HepG2 (cell line): ENCODE measurements around the gene PGA4. TPM values are rescaled to one million over a fixed set of nuclear protein-coding genes. Genes with fewer than 3 reads are reported as not detected.
A peak's percentile ranks its signal among the peaks of the same experiment; 100 is the strongest.

Experiments used
- CBX2 ChIP-seq, 2 experiments: fragments of 200-600 bp in 1 of 2; sonication (generic); formaldehyde crosslinking in 1 of 2; IDR thresholded peaks; 2 replicates each; pipeline versions ENCODE4 v1.7.0 to v1.8.1; 2018 to 2022; ENCODE audit warnings: low read depth in 2 of 2, low read length in 1 of 2, mild to moderate bottlenecking in 1 of 2, missing genetic modification reagents in 1 of 2
- FOXO1 ChIP-seq: sonication (generic); formaldehyde crosslinking; IDR thresholded peaks from 2 replicates; pipeline ENCODE4 v1.4.0; 2020; ENCODE audit warnings: missing genetic modification reagents
- HOMEZ ChIP-seq: IDR thresholded peaks from 2 replicates; pipeline ENCODE4 v1.6.1; 2016; ENCODE audit warnings: low read depth
- KDM1A ChIP-seq: IDR thresholded peaks from 2 replicates; pipeline ENCODE4 v1.6.1; 2016; ENCODE audit warnings: missing compliant biosample characterization
- KDM2A ChIP-seq: sonication (generic); formaldehyde crosslinking; IDR thresholded peaks from 2 replicates; pipeline ENCODE4 v1.4.0; 2020; ENCODE audit warnings: low read depth, missing genetic modification reagents, borderline replicate concordance
- MXD4 ChIP-seq: IDR thresholded peaks from 2 replicates; pipeline ENCODE4 v1.6.1; 2016; ENCODE audit warnings: mild to moderate bottlenecking, missing biosample characterization, missing genetic modification reagents
- ONECUT2 ChIP-seq: sonication (generic); formaldehyde crosslinking; IDR thresholded peaks from 2 replicates; pipeline ENCODE4 v1.4.0; 2020; ENCODE audit warnings: missing genetic modification reagents
- SOX5 ChIP-seq: IDR thresholded peaks from 2 replicates; pipeline ENCODE4 v1.6.1; 2016; ENCODE audit warnings: borderline replicate concordance
- TBX2 ChIP-seq: sonication (generic); formaldehyde crosslinking; IDR thresholded peaks from 2 replicates; pipeline ENCODE4 v1.5.0; 2020; ENCODE audit warnings: missing genetic modification reagents, mild to moderate bottlenecking, borderline replicate concordance
- TOPORS ChIP-seq: sonication (generic); formaldehyde crosslinking; IDR thresholded peaks from 2 replicates; pipeline ENCODE4 v1.8.0; 2023; ENCODE audit warnings: mild to moderate bottlenecking, missing genetic modification reagents
- ZBTB7A ChIP-seq: sonication (generic); formaldehyde crosslinking; IDR thresholded peaks from 2 replicates; pipeline ENCODE4 v1.8.0; 2022; ENCODE audit warnings: mild to moderate bottlenecking, missing genetic modification reagents
- ZNF207 ChIP-seq: fragments of 450-650 bp; IDR thresholded peaks from 2 replicates; pipeline ENCODE4 v1.6.1; 2016; ENCODE audit warnings: antibody characterized with exemption, borderline replicate concordance
- ZNF292 ChIP-seq: sonication (generic); formaldehyde crosslinking; IDR thresholded peaks from 2 replicates; pipeline ENCODE4 v1.8.1; 2022; ENCODE audit warnings: mild to moderate bottlenecking, low read depth, missing genetic modification reagents, borderline replicate concordance
- ZNF333 ChIP-seq: sonication (generic); formaldehyde crosslinking; IDR thresholded peaks from 2 replicates; pipeline ENCODE4 v1.4.0; 2020; ENCODE audit warnings: mild to moderate bottlenecking, missing genetic modification reagents, borderline replicate concordance
- ZNF335 ChIP-seq: sonication (generic); formaldehyde crosslinking; IDR thresholded peaks from 2 replicates; pipeline ENCODE4 v1.4.0; 2020; ENCODE audit warnings: missing genetic modification reagents
- ZNF34 ChIP-seq: sonication (generic); formaldehyde crosslinking; IDR thresholded peaks from 2 replicates; pipeline ENCODE4 v1.4.0; 2020; ENCODE audit warnings: mild to moderate bottlenecking, missing genetic modification reagents, borderline replicate concordance
- ZNF562 ChIP-seq: sonication (generic); formaldehyde crosslinking; IDR thresholded peaks from 2 replicates; pipeline ENCODE4 v1.8.0; 2022; ENCODE audit warnings: missing genetic modification reagents, borderline replicate concordance
- ZNF567 ChIP-seq: sonication (generic); formaldehyde crosslinking; IDR thresholded peaks from 2 replicates; pipeline ENCODE4 v1.8.1; 2023; ENCODE audit warnings: mild to moderate bottlenecking, missing genetic modification reagents, borderline replicate concordance
- ZNF607 ChIP-seq: sonication (generic); formaldehyde crosslinking; IDR thresholded peaks from 2 replicates; pipeline ENCODE4 v1.5.1; 2020; ENCODE audit warnings: missing genetic modification reagents, mild to moderate bottlenecking, borderline replicate concordance
- ZNF7 ChIP-seq: IDR thresholded peaks from 2 replicates; pipeline ENCODE4 v1.6.1; 2016; ENCODE audit warnings: missing biosample characterization, missing genetic modification reagents
- ZNF768 ChIP-seq: sonication (generic); formaldehyde crosslinking; IDR thresholded peaks from 2 replicates; pipeline ENCODE4 v1.4.0; 2020; ENCODE audit warnings: missing genetic modification reagents
- polyA plus RNA-seq, 8 experiments: library from polyadenylated mRNA; depleted of rRNA in 3 of 8; stranded (reverse) in 7 of 8; unstranded in 1 of 8; fragments of >200 nt; fragmentation: Illumina TruSeq in 4 of 8; extraction: Trizol in 4 of 8; gene quantifications; 2 replicates each; pipeline versions ENCODE4 v1.2.1 to v1.2.3, GENCODE V29; 2011 to 2016; ENCODE audit warnings: low read depth in 4 of 8, missing spikeins in 1 of 8, mixed read lengths in 1 of 8; ENCODE audit not compliant: insufficient read depth in 1 of 8
- total RNA-seq, 5 experiments: library from RNA; depleted of rRNA; stranded (reverse); fragments of >200 nt; fragmentation: Illumina TruSeq; extraction: Trizol; gene quantifications; 2 replicates each; pipeline ENCODE4 v1.2.3, GENCODE V29; 2016; ENCODE audit warnings: low read depth in 1 of 5
- TF ChIP-seq, protein P1 (sequence below): sonication (generic); formaldehyde crosslinking; IDR thresholded peaks from 2 replicates; pipeline ENCODE4 v1.4.0; 2020; ENCODE audit warnings: missing genetic modification reagents
- TF ChIP-seq, protein P2 (sequence below): sonication (generic); formaldehyde crosslinking; conservative IDR thresholded peaks from 2 replicates; pipeline ENCODE4 v1.8.0; 2022; ENCODE audit warnings: mild to moderate bottlenecking, moderate library complexity, missing genetic modification reagents
- TF ChIP-seq, protein P3 (sequence below): fragments of 450-650 bp; IDR thresholded peaks from 2 replicates; pipeline ENCODE4 v1.6.1; 2016

PGA4 gene
- total and polyA plus RNA-seq, 2 of the 13 experiments (the other 11 are each of a cell fraction or from before 2014, with no cell fraction given) = not detected

DNA sequence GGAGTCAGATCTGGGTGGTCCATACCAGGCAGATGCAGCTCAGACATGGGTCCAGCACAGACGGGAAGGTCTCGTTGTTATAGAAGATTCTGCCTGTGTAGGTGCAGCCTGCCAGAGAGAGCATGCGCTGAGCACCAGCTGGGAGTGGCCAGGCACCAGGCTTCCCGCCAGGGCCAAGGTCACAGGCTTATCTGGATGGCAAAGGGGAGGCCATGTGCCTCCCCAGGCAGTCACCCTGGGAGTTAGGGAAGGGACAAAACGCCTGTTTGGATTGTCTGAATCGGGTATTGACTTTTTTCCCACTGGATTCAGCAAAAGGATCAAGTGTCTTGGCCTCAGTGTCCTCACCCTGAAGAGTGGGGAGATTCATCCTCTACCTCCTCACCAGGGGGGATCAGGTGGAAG is 45.3 kb downstream of the PGA4 start (continued):
- TF ChIP-seq, protein P1, sequence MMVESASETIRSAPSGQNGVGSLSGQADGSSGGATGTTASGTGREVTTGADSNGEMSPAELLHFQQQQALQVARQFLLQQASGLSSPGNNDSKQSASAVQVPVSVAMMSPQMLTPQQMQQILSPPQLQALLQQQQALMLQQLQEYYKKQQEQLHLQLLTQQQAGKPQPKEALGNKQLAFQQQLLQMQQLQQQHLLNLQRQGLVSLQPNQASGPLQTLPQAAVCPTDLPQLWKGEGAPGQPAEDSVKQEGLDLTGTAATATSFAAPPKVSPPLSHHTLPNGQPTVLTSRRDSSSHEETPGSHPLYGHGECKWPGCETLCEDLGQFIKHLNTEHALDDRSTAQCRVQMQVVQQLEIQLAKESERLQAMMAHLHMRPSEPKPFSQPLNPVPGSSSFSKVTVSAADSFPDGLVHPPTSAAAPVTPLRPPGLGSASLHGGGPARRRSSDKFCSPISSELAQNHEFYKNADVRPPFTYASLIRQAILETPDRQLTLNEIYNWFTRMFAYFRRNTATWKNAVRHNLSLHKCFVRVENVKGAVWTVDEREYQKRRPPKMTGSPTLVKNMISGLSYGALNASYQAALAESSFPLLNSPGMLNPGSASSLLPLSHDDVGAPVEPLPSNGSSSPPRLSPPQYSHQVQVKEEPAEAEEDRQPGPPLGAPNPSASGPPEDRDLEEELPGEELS = peak; percentile 28; the same call in 1 of the 2 replicates
- TF ChIP-seq ZNF567 = no peak
- no peak for TF ChIP-seq ZNF768 (CRISPR knock-in tag)
- TF ChIP-seq ZNF34 (CRISPR knock-in tag) = no peak
- 0 out of 2 replicates have a peak, but pooled peaks have one; percentile 19 for TF ChIP-seq ZNF607
- 0 out of 2 replicates have a peak, but pooled peaks have one; percentile 20 for TF ChIP-seq SOX5 (CRISPR knock-in tag)
- no peak for TF ChIP-seq ZNF207
- TF ChIP-seq, protein P2, sequence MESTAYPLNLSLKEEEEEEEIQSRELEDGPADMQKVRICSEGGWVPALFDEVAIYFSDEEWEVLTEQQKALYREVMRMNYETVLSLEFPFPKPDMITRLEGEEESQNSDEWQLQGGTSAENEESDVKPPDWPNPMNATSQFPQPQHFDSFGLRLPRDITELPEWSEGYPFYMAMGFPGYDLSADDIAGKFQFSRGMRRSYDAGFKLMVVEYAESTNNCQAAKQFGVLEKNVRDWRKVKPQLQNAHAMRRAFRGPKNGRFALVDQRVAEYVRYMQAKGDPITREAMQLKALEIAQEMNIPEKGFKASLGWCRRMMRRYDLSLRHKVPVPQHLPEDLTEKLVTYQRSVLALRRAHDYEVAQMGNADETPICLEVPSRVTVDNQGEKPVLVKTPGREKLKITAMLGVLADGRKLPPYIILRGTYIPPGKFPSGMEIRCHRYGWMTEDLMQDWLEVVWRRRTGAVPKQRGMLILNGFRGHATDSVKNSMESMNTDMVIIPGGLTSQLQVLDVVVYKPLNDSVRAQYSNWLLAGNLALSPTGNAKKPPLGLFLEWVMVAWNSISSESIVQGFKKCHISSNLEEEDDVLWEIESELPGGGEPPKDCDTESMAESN (CRISPR knock-in tag) = no peak
- TF ChIP-seq HOMEZ (CRISPR knock-in tag) = 0 out of 2 replicates have a peak, but pooled peaks have one; percentile 49
- TF ChIP-seq CBX2 (IDR thresholded peaks at IDR 0.05; ENCODE audit: low read depth, low read length) = no peak
- TF ChIP-seq CBX2 (CRISPR knock-in tag; IDR thresholded peaks at IDR 0.05; ENCODE audit: low read depth) = no peak
- peak; percentile 48; the same call in 1 of the 2 replicates for TF ChIP-seq KDM2A
- no peak for TF ChIP-seq KDM1A
- TF ChIP-seq ZNF562 (CRISPR knock-in tag) = no peak
- no peak for TF ChIP-seq FOXO1
- TF ChIP-seq ZNF292 (CRISPR knock-in tag) = peak; percentile 37; the same call in 1 of the 2 replicates
- TF ChIP-seq TBX2 (CRISPR knock-in tag) = peak; percentile 45; the same call in 1 of the 2 replicates
- 0 out of 2 replicates have a peak, but pooled peaks have one; percentile 30 for TF ChIP-seq ZBTB7A (CRISPR knock-in tag)
- TF ChIP-seq, protein P3, sequence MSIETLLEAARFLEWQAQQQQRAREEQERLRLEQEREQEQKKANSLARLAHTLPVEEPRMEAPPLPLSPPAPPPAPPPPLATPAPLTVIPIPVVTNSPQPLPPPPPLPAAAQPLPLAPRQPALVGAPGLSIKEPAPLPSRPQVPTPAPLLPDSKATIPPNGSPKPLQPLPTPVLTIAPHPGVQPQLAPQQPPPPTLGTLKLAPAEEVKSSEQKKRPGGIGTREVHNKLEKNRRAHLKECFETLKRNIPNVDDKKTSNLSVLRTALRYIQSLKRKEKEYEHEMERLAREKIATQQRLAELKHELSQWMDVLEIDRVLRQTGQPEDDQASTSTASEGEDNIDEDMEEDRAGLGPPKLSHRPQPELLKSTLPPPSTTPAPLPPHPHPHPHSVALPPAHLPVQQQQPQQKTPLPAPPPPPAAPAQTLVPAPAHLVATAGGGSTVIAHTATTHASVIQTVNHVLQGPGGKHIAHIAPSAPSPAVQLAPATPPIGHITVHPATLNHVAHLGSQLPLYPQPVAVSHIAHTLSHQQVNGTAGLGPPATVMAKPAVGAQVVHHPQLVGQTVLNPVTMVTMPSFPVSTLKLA = no peak
- no peak for TF ChIP-seq ZNF335
- TF ChIP-seq MXD4 (CRISPR knock-in tag) = no peak
- TF ChIP-seq ZNF7 (CRISPR knock-in tag) = no peak
- TF ChIP-seq ZNF333 (CRISPR knock-in tag) = no peak
- TF ChIP-seq ONECUT2 (CRISPR knock-in tag) = 0 out of 2 replicates have a peak, but pooled peaks have one; percentile 33
- TF ChIP-seq TOPORS (CRISPR knock-in tag) = no peak
